ENCODE measurements around the gene LRP1.

LRP1 gene

DNA sequence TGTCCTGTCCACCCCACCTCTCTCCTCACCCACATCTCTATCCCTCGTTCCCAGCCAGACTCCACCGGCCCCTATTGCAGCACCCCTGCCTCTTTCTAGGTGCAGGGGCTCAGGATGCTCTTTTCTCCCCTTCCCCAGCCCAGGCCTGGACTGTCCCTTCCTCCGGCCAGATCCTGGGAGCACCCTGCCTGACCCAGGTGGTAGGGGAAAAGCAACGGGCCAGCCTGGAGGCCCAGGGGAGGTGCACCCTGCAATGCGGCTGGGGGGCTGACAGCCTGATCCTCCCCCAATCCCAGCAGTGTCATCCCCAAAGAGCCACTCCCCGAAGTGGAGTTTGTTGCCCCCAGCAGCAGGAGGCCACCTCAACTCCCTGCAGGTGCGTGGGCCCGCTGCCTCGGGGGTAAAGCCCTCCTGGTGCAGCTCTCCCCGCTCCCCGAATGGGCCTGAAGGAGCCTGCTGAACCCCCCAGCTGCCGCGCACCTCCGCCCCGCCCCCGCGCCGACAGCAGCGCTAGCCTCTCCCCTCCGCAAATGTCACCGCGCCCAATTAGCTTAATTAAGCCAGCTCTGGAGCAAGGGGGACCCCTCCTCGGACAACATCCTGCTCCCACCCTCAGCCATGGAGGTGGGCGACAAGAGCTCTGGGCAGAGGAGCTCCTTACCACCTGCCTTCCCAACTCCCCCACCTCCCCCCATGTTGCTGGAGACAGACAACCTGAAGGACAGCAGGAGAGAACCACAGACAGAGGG, 93.1 kb downstream of the LRP1 start:
- Histone ChIP-seq H3K4me3 (ENCODE audit: insufficient read depth, low read depth, low read length, poor library complexity, severe bottlenecking) (no peak overlapping the region), H3K36me3 (ENCODE audit: control insufficient read depth, insufficient read depth, low read length) (no peaks in the 10 kb centered on the region), H3K9me3 (ENCODE audit: control insufficient read depth, low read length) (no peaks in the 10 kb centered on the region), H3K4me1 (ENCODE audit: control insufficient read depth, insufficient read depth, low read length, poor library complexity, severe bottlenecking) (peaks cover 34% of the 10 kb centered on the region), H3K27me3 (replicated peaks; ENCODE audit: control insufficient read depth, insufficient read depth, low read length, poor library complexity, severe bottlenecking) (peaks cover 94% of the 10 kb centered on the region), H3K27ac (ENCODE audit: insufficient read depth, low read length, poor library complexity, severe bottlenecking) (no peak overlapping the region)
- DNase-seq = no peak

DNA sequence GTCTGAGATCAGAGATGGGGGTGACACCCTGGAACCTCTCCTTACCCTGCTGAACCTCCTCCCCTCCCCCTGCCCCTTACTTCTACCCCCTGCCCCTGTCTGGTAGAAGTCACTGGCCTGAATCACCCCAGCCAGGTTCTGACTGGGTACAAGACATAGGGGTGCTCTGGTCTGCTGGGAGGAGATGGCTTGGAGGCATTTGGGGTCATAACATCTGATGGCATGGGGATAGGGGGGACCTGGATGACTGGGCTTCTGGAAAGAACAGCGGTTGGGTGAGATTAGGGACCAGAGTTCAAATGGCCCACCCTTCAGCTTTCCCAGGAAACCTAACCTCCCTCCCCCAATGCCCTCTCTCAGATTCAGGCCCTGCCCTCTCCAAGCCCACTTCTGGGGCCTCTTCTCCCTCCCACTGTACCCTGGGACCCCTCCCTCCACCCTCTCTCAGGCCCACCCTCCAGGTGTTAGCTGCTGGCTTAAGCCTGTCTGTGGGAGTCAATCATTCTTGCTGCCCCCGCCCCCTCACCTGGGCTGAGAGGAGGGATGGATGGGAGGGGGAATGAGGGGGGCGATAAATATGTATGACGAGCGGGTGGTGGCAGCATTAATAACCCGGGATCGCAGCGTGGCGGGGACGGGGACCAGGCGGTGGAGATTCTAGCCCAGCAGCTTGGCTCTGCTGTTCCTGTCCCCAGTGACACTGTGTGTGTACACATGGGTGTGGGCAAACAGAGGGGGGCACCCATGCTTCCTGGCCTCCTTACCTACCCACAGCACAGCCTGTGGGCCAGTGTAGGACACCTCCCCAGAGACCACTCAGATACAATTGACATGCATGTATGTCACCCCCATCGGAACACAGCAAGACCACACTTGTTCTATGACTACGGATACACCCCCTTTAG, 94.3 kb downstream of the LRP1 start:
- H3K27me3 ChIP-seq (replicated peaks; ENCODE audit: control insufficient read depth, insufficient read depth, low read length, poor library complexity, severe bottlenecking) = peaks cover 88% of the 10 kb centered on the region

DNA sequence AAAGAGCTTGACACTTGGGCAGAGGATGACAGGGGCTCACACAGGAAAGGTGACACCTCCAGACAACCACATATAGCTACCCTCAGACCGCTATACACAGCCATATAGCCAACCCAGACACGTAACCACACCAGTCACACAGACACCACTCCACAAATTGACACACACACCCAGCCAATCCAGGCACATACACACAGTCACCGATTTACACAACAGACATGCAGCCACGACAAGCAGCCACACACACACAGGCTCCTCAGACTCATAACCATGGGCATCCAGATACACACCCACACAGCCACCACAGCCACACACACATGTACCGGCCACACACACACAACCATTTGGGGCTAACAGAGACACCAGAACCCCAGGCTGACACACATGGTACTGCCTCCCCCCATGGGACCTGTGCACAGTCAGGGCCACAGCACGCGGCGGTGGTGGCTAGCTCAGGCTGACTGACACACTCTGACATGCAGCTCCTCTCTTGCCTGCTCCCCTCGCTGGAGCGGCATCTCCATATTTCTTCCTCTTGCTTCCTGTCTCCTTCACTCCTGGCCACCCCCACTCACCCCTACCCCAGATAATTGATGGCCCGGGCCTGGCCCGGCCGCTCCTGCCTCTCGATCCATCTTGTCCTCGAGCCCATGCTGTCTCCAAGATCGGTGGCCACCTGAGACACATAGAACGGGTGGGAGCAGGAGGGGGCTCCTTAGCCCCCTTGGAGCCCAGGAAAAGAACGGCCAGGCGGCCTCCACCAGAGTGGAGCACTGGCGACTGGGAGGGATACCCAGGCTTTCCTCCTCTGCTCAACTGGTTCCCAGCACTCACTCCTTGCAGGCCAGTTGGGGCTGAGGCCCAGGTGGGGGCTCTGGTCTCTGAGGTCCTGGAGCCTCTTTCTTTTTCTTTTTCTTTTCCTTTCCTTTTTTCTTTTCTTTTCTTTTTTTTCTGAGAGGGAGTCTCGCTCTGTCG, 95.2 kb downstream of the LRP1 start:
- DNase-seq = no peak
- Histone ChIP-seq H3K27me3 (replicated peaks; ENCODE audit: control insufficient read depth, insufficient read depth, low read length, poor library complexity, severe bottlenecking) (peaks cover 79% of the 10 kb centered on the region), H3K4me1 (ENCODE audit: control insufficient read depth, insufficient read depth, low read length, poor library complexity, severe bottlenecking) (peaks cover 23% of the 10 kb centered on the region), H3K4me3 (ENCODE audit: insufficient read depth, low read depth, low read length, poor library complexity, severe bottlenecking) (no peak overlapping the region), H3K9me3 (ENCODE audit: control insufficient read depth, low read length) (no peaks in the 10 kb centered on the region), H3K27ac (ENCODE audit: insufficient read depth, low read length, poor library complexity, severe bottlenecking) (no peak overlapping the region), H3K36me3 (ENCODE audit: control insufficient read depth, insufficient read depth, low read length) (no peaks in the 10 kb centered on the region)

More for the DNA sequence above, 94.3 kb downstream of the LRP1 start:
- Histone ChIP-seq H3K9me3 (ENCODE audit: control insufficient read depth, low read length) (no peaks in the 10 kb centered on the region), H3K4me3 (ENCODE audit: insufficient read depth, low read depth, low read length, poor library complexity, severe bottlenecking) (no peak overlapping the region), H3K36me3 (ENCODE audit: control insufficient read depth, insufficient read depth, low read length) (no peaks in the 10 kb centered on the region), H3K4me1 (ENCODE audit: control insufficient read depth, insufficient read depth, low read length, poor library complexity, severe bottlenecking) (peaks cover 24% of the 10 kb centered on the region), H3K27ac (ENCODE audit: insufficient read depth, low read length, poor library complexity, severe bottlenecking) (no peak overlapping the region)
- no peak for DNase-seq

DNA sequence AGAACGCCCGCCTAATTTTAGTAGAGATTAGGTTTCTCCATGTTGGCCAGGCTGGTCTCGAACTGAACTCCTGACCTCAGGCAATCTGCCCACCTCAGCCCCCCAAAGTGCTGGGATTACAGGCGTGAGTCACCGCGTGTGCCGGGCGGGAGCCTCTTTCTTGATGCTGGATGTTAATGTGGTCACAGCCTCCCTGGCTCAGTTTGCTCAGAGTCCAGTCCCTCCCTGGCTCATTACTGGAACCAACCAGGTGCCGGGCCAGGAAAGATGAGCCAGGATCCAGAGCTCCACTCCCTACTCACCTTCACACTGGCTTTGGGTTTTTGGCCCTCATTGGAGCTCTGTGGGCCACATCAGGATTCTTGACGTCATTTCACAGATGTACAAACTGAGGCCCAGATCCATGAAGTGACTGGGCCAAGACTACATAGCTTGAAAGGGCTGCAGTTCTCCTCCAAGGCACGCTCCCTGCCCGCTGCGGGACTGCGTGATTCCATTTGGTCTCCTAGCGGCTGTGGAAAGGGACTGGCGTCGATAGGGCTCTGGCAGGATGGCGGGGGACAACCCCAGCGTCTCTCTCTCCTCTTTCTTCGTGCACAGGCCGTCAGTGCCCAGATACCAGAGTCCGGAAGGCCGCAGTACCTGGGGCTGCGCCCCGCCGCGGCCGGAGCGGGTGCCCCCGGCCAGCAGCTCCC, 96.1 kb downstream of the LRP1 start:
- no peak for DNase-seq
- no peak overlapping the region for H3K27ac ChIP-seq (ENCODE audit: insufficient read depth, low read length, poor library complexity, severe bottlenecking)
- no peaks in the 10 kb centered on the region for H3K36me3 ChIP-seq (ENCODE audit: control insufficient read depth, insufficient read depth, low read length)
- no peaks in the 10 kb centered on the region for H3K9me3 ChIP-seq (ENCODE audit: control insufficient read depth, low read length)
- H3K4me3 ChIP-seq (ENCODE audit: insufficient read depth, low read depth, low read length, poor library complexity, severe bottlenecking) = no peak overlapping the region
- H3K4me1 ChIP-seq (ENCODE audit: control insufficient read depth, insufficient read depth, low read length, poor library complexity, severe bottlenecking) = peaks cover 32% of the 10 kb centered on the region
- peaks cover 70% of the 10 kb centered on the region for H3K27me3 ChIP-seq (replicated peaks; ENCODE audit: control insufficient read depth, insufficient read depth, low read length, poor library complexity, severe bottlenecking)

DNA sequence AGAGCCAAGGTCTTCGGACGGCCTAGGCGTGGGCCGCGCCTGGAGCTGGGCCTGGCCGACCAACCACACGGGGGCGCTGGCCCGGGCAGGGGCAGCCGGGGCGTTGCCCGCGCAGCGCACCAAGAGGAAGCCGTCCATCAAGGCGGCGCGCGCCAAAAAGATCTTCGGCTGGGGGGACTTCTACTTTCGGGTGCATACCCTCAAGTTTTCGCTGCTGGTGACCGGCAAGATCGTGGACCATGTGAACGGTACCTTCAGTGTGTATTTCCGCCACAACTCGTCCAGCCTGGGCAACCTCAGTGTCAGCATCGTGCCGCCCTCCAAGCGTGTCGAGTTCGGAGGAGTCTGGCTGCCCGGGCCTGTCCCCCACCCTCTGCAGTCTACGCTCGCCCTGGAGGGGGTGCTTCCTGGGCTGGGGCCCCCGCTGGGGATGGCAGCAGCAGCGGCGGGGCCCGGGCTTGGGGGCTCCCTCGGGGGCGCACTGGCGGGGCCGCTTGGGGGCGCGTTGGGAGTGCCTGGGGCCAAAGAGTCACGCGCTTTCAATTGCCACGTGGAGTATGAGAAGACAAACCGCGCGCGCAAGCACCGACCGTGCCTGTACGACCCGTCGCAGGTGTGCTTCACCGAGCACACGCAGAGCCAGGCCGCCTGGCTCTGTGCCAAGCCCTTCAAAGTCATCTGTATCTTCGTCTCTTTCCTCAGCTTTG, 96.8 kb downstream of the LRP1 start:
- no peak overlapping the region for H3K27ac ChIP-seq (ENCODE audit: insufficient read depth, low read length, poor library complexity, severe bottlenecking)
- H3K9me3 ChIP-seq (ENCODE audit: control insufficient read depth, low read length) = no peaks in the 10 kb centered on the region
- DNase-seq = peak in 2 of 3 donors; percentile 27 to 47
- H3K27me3 ChIP-seq (replicated peaks; ENCODE audit: control insufficient read depth, insufficient read depth, low read length, poor library complexity, severe bottlenecking) = peaks cover 63% of the 10 kb centered on the region
- H3K4me1 ChIP-seq (ENCODE audit: control insufficient read depth, insufficient read depth, low read length, poor library complexity, severe bottlenecking) = peaks cover 37% of the 10 kb centered on the region
- H3K36me3 ChIP-seq (ENCODE audit: control insufficient read depth, insufficient read depth, low read length) = no peaks in the 10 kb centered on the region
- no peak overlapping the region for H3K4me3 ChIP-seq (ENCODE audit: insufficient read depth, low read depth, low read length, poor library complexity, severe bottlenecking)

DNA sequence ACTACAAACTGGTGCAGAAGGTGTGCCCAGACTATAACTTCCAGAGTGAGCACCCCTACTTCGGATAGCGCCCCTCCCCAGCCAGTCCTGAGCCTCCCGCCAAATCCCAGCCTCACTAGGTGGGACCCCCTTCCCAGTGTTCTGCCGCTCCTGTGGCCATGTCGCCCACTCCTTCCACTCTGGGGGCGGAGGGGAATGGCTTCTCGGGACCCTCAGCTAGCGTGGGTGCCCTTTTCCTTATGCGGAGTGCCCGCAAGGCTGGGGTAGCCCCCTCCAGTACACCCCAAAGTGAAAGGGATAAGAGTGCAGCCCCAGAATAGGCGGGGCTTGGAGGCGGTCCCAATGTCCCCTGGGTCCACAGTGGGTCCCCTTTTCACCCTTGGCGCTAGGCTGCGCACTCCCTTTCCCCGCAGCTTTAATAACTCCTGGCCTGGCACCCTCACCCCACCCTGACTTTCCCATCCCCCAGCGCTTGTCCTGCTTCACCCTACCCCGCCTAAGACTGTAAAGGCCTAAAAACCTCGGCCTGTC, 97.5 kb downstream of the LRP1 start:
- Histone ChIP-seq H3K36me3 (ENCODE audit: control insufficient read depth, insufficient read depth, low read length) (no peaks in the 10 kb centered on the region), H3K27ac (ENCODE audit: insufficient read depth, low read length, poor library complexity, severe bottlenecking) (no peak overlapping the region), H3K27me3 (replicated peaks; ENCODE audit: control insufficient read depth, insufficient read depth, low read length, poor library complexity, severe bottlenecking) (peaks cover 56% of the 10 kb centered on the region), H3K4me1 (ENCODE audit: control insufficient read depth, insufficient read depth, low read length, poor library complexity, severe bottlenecking) (peaks cover 40% of the 10 kb centered on the region), H3K4me3 (ENCODE audit: insufficient read depth, low read depth, low read length, poor library complexity, severe bottlenecking) (no peak overlapping the region), H3K9me3 (ENCODE audit: control insufficient read depth, low read length) (no peaks in the 10 kb centered on the region)
- no peak for DNase-seq

DNA sequence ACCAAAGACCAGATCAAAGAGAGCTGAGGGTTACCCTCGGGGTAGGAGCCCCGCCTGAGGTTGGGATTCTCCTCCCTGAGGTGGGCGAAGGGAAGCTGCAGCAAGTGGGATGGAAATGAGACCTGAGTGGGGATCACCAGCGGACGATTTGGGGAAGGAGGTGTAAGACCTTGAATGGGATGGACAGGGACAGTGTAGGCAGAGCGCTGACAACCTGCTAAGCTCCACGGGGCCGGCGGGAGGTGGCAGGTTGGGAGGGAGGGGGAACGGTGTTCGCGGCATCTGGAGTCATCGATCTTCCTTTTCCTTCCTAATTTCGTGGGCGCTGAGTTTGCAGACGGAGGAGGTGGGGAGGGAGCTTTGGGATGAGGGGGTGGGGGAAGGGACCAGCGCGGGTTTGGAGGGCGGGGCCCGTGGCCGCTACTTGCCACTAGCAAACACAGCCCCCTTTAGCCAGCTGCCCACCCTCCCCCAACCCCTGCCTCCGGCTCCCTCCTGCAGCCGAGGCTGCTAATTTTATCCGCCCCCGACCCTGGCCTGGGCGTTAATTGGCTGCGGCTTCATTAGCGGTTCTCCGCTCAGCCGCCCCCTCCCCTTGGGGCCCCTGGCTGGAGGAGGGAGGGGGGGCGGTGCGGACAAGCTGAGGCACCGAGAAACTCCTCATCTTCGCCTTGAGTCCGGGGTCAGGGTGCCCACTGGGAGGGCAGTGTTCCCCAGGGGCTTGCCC, 98.5 kb downstream of the LRP1 start:
- peaks cover 41% of the 10 kb centered on the region for H3K4me1 ChIP-seq (ENCODE audit: control insufficient read depth, insufficient read depth, low read length, poor library complexity, severe bottlenecking)
- H3K9me3 ChIP-seq (ENCODE audit: control insufficient read depth, low read length) = no peaks in the 10 kb centered on the region
- no peak for DNase-seq
- H3K27me3 ChIP-seq (replicated peaks; ENCODE audit: control insufficient read depth, insufficient read depth, low read length, poor library complexity, severe bottlenecking) = peaks cover 46% of the 10 kb centered on the region
- no peak overlapping the region for H3K4me3 ChIP-seq (ENCODE audit: insufficient read depth, low read depth, low read length, poor library complexity, severe bottlenecking)
- no peak overlapping the region for H3K27ac ChIP-seq (ENCODE audit: insufficient read depth, low read length, poor library complexity, severe bottlenecking)
- H3K36me3 ChIP-seq (ENCODE audit: control insufficient read depth, insufficient read depth, low read length) = peaks cover 4% of the 10 kb centered on the region

DNA sequence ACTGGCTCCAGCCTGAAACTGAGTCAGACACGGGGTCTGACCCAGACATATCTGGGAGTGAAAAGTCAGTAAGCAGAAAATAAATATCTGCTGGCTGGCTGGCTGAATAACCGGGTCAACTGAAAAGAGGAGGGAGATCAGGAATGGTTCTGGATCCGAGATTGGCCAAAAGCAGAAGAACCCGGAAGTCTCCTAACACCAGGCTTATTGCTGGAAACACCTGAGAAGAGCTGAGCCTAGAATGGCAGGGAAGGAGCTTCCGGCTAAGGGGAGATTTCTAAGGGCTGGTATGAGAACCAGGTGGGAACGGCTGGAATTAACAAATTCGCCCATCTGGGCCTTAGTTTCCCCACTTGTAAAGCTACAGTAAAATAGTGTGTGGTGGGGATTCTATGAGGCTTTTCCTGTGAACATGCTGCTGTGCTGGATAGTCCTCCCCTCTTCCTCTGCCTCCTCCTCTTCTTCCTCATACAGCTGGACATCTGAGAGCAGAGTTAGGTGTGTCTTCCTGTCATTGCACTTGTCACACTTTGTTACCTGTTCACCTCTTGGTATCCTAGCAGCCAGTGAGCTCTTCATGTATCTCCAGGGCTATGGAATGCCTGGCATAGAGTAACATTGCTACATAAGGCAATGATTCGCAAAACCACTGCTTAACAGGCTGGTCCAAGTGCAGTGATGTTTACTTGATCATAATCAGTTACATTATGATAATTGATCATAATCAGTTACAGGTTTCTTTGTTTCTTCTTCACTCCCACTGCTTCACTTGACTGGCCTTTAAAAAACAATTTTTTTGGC, 99.2 kb downstream of the LRP1 start:
- H3K27me3 ChIP-seq (replicated peaks; ENCODE audit: control insufficient read depth, insufficient read depth, low read length, poor library complexity, severe bottlenecking) = peaks cover 39% of the 10 kb centered on the region
- no peaks in the 10 kb centered on the region for H3K9me3 ChIP-seq (ENCODE audit: control insufficient read depth, low read length)
- DNase-seq = no peak
- peaks cover 11% of the 10 kb centered on the region for H3K36me3 ChIP-seq (ENCODE audit: control insufficient read depth, insufficient read depth, low read length)
- peaks cover 41% of the 10 kb centered on the region for H3K4me1 ChIP-seq (ENCODE audit: control insufficient read depth, insufficient read depth, low read length, poor library complexity, severe bottlenecking)
- H3K27ac ChIP-seq (ENCODE audit: insufficient read depth, low read length, poor library complexity, severe bottlenecking) = no peak overlapping the region
- no peak overlapping the region for H3K4me3 ChIP-seq (ENCODE audit: insufficient read depth, low read depth, low read length, poor library complexity, severe bottlenecking)

Data from effector memory CD4-positive, alpha-beta T cell (primary cell).